SK-N-SH treated with all-trans-retinoic acid at 6 μM for 48 hours (cell line): ENCODE measurements around the gene RGS6.

Source experiments
- ARNTL ChIP-seq: fragments of 450-650 bp; formaldehyde crosslinking; IDR thresholded peaks from 2 replicates; pipeline ENCODE4 v1.5.0; 2020; ENCODE audit warnings: low read depth, mild to moderate bottlenecking, moderate library complexity, borderline replicate concordance
- BACH2 ChIP-seq: fragments of 250-450 bp; sonication (Bioruptor Pico); IDR thresholded peaks from 2 replicates; pipeline ENCODE4 v1.9.0; 2021; ENCODE audit warnings: mild to moderate bottlenecking, borderline replicate concordance
- TCF4 ChIP-seq: fragments of 250-450 bp; sonication (Bioruptor Pico); IDR thresholded peaks from 2 replicates; pipeline ENCODE4 v1.8.0; 2021; ENCODE audit warnings: mild to moderate bottlenecking, moderate library complexity, borderline replicate concordance

DNA sequence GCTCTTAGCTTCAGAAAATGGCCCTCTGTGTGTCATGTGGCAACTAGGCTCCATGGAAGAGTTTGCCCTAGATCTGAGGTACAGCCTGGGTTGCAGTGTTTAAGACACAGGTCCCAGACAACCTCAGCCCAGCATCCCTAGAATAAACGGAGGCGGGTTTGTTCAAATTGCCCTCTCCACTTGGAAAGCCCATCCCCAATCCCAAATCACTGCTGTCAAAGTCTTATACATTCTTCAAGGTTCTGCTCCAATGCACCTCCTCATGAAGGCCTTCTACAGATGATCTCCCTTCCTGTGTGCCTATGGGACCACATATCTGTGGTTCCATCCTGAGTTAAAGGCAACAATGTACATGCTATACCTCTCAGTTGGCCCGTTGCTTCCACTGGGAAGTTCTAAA, 671.9 kb downstream of the RGS6 start:
- TF ChIP-seq BACH2 (no peak), ARNTL (CRISPR knock-in tag) (no peak), TCF4 (CRISPR knock-in tag) (no peak)
